Measurements from ENCODE around the gene PHC2.

GRCh38 chr1:33348194-33348593, 82.7 kb downstream of the PHC2 start:
- TF ChIP-seq ZNF24 (tag by site-specific recombination; IDR thresholded peaks at IDR 0.05): no peak
- no peak for TF ChIP-seq CTCF (tag by site-specific recombination; IDR thresholded peaks at IDR 0.05)
- no peak for TF ChIP-seq REST (tag by site-specific recombination; IDR thresholded peaks at IDR 0.05)
- no peak for TF ChIP-seq MZF1 (tag by site-specific recombination; IDR thresholded peaks at IDR 0.05; ENCODE audit: borderline replicate concordance)
- TF ChIP-seq ZNF423 (tag by site-specific recombination; IDR thresholded peaks at IDR 0.05): no peak
- no peak for TF ChIP-seq ZNF830 (tag by site-specific recombination; IDR thresholded peaks at IDR 0.05; ENCODE audit: low read depth)
